ENCODE measurements around the gene FAM135A.
A peak's percentile ranks its signal among the peaks of the same experiment; 100 is the strongest.

FAM135A gene

DNA sequence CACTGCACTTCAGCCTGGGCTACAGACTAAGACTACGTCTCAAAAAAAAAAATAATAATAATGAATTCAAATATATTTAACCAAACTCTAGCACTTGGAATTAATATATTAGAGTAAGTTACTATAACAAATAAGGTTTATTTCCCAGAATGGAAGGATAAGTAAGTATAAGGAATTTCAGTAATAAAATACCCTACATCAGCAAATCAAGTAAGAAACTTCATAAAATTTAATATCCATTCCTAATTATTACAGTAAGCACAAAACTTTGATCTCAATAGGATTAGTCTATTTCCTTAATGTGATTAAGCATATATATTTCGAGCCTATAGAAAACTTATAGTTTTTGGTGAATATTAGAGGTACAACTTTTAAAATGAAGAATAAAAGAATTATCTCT, 116.7 kb downstream of the FAM135A start:
- no peak for TF ChIP-seq SPI1 (IDR thresholded peaks at IDR 0.05; ENCODE audit: borderline replicate concordance, low read depth)
- TF ChIP-seq, protein P1, sequence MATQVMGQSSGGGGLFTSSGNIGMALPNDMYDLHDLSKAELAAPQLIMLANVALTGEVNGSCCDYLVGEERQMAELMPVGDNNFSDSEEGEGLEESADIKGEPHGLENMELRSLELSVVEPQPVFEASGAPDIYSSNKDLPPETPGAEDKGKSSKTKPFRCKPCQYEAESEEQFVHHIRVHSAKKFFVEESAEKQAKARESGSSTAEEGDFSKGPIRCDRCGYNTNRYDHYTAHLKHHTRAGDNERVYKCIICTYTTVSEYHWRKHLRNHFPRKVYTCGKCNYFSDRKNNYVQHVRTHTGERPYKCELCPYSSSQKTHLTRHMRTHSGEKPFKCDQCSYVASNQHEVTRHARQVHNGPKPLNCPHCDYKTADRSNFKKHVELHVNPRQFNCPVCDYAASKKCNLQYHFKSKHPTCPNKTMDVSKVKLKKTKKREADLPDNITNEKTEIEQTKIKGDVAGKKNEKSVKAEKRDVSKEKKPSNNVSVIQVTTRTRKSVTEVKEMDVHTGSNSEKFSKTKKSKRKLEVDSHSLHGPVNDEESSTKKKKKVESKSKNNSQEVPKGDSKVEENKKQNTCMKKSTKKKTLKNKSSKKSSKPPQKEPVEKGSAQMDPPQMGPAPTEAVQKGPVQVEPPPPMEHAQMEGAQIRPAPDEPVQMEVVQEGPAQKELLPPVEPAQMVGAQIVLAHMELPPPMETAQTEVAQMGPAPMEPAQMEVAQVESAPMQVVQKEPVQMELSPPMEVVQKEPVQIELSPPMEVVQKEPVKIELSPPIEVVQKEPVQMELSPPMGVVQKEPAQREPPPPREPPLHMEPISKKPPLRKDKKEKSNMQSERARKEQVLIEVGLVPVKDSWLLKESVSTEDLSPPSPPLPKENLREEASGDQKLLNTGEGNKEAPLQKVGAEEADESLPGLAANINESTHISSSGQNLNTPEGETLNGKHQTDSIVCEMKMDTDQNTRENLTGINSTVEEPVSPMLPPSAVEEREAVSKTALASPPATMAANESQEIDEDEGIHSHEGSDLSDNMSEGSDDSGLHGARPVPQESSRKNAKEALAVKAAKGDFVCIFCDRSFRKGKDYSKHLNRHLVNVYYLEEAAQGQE (IDR thresholded peaks at IDR 0.05; ENCODE audit: insufficient replicate concordance, low read depth) = no peak
- Histone ChIP-seq H3K4me3 (replicated peaks; ENCODE audit: insufficient read depth, low read length) (no peak overlapping the region), H3K27ac (replicated peaks) (no peak overlapping the region), H3K27me3 (ENCODE audit: insufficient read depth, poor library complexity, severe bottlenecking) (no peaks in the 10 kb centered on the region)
- DNase-seq (ENCODE audit: low read depth in 1 of 2, low spot score in 1 of 2) = no peak

GRCh38 chr6:70531133-70531532, 117.8 kb downstream of the FAM135A start:
- no peak for DNase-seq (ENCODE audit: low read depth in 1 of 2, low spot score in 1 of 2)
- H3K4me3 ChIP-seq (replicated peaks; ENCODE audit: insufficient read depth, low read length) = no peak overlapping the region
- TF ChIP-seq, protein P2, sequence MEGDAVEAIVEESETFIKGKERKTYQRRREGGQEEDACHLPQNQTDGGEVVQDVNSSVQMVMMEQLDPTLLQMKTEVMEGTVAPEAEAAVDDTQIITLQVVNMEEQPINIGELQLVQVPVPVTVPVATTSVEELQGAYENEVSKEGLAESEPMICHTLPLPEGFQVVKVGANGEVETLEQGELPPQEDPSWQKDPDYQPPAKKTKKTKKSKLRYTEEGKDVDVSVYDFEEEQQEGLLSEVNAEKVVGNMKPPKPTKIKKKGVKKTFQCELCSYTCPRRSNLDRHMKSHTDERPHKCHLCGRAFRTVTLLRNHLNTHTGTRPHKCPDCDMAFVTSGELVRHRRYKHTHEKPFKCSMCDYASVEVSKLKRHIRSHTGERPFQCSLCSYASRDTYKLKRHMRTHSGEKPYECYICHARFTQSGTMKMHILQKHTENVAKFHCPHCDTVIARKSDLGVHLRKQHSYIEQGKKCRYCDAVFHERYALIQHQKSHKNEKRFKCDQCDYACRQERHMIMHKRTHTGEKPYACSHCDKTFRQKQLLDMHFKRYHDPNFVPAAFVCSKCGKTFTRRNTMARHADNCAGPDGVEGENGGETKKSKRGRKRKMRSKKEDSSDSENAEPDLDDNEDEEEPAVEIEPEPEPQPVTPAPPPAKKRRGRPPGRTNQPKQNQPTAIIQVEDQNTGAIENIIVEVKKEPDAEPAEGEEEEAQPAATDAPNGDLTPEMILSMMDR (IDR thresholded peaks at IDR 0.05; ENCODE audit: insufficient read depth, low read length) = no peak
- TF ChIP-seq SPI1 (IDR thresholded peaks at IDR 0.05; ENCODE audit: borderline replicate concordance, low read depth) (no peak), GABPA (IDR thresholded peaks at IDR 0.05; ENCODE audit: low read depth) (no peak), POLR2AphosphoS5 (IDR thresholded peaks at IDR 0.05; ENCODE audit: low read depth) (no peak)
- TF ChIP-seq, protein P1 (IDR thresholded peaks at IDR 0.05; ENCODE audit: insufficient replicate concordance, low read depth) = no peak
- no peaks in the 10 kb centered on the region for H3K27me3 ChIP-seq (ENCODE audit: insufficient read depth, poor library complexity, severe bottlenecking)
- H3K27ac ChIP-seq (replicated peaks) = no peak overlapping the region

DNA sequence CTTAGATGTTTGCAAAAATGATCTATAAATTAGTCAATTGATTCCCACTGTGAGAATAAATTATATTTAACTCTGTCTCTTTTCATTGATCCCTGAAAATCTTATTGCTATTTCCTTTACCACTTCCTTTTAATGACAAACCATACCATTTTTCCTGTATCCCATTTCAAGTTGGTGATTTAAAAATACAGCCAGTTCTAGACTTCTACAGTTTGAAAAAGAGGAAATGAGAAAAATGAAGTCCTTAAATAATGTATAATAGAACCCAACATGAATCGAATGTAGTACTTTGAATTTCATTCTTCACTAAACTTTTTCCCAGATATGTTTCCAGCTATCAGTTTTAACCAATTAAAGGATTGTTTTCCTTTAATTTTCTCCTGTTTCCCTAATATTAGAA, 124.0 kb downstream of the FAM135A start:
- Histone ChIP-seq H3K27me3 (ENCODE audit: insufficient read depth, poor library complexity, severe bottlenecking) (no peaks in the 10 kb centered on the region), H3K4me3 (replicated peaks; ENCODE audit: insufficient read depth, low read length) (no peak overlapping the region), H3K27ac (replicated peaks) (no peak overlapping the region)
- TF ChIP-seq, protein P2 (IDR thresholded peaks at IDR 0.05; ENCODE audit: insufficient read depth, low read length) = no peak
- TF ChIP-seq, protein P1 (IDR thresholded peaks at IDR 0.05; ENCODE audit: insufficient replicate concordance, low read depth) = no peak
- TF ChIP-seq SPI1 (IDR thresholded peaks at IDR 0.05; ENCODE audit: borderline replicate concordance, low read depth) = peak; percentile 64; the same call in 1 of the 2 replicates
- no peak for DNase-seq (ENCODE audit: low read depth in 1 of 2, low spot score in 1 of 2)

DNA sequence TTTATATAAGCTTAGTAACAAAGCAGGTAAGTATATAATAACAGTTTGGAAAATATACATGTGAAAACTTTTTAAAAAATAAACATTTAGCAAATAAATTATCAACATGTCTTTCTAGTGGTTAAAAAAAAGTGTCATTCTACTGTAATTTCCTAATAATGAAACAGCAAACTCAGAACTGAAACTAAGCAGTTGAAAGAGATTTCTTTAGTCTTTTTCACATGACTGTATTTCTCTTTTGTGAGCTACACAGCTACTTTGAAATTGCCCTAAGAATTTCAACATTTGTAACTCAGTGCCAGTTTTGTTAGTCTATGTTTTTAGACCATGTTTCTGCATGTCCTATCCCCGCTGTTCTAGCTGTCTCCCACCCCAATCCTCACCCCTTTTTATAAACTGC, 125.1 kb downstream of the FAM135A start:
- no peaks in the 10 kb centered on the region for H3K27me3 ChIP-seq (ENCODE audit: insufficient read depth, poor library complexity, severe bottlenecking)
- no peak for DNase-seq (ENCODE audit: low read depth in 1 of 2, low spot score in 1 of 2)
- no peak overlapping the region for H3K27ac ChIP-seq (replicated peaks)
- TF ChIP-seq POLR2AphosphoS5 (IDR thresholded peaks at IDR 0.05; ENCODE audit: low read depth) = no peak
- TF ChIP-seq, protein P2 (IDR thresholded peaks at IDR 0.05; ENCODE audit: insufficient read depth, low read length) = no peak
- no peak for TF ChIP-seq SPI1 (IDR thresholded peaks at IDR 0.05; ENCODE audit: borderline replicate concordance, low read depth)
- TF ChIP-seq, protein P1 (IDR thresholded peaks at IDR 0.05; ENCODE audit: insufficient replicate concordance, low read depth) = no peak
- TF ChIP-seq GABPA (IDR thresholded peaks at IDR 0.05; ENCODE audit: low read depth) = no peak
- no peak overlapping the region for H3K4me3 ChIP-seq (replicated peaks; ENCODE audit: insufficient read depth, low read length)

Measured in HL-60 (cell line).